Measurements from ENCODE around the gene UBL4B.

The UBL4B gene

GRCh38 chr1:110114784-110115183 lies 2.5 kb downstream of the UBL4B start:
- no peak for DNase-seq (ENCODE audit: low spot score)

- peak; percentile 8 for DNase-seq (ENCODE audit: low spot score)
Measured at GRCh38 chr1:110118636-110119396, 6.6 kb downstream of the UBL4B start.

- no peak for DNase-seq (ENCODE audit: low spot score)
Measured at GRCh38 chr1:110119843-110120242, 7.6 kb downstream of the UBL4B start.

- DNase-seq (ENCODE audit: low spot score) = no peak
Measured at GRCh38 chr1:110120960-110121561, 8.8 kb downstream of the UBL4B start.

GRCh38 chr1:110123224-110123623 lies 11.0 kb downstream of the UBL4B start:
- DNase-seq (ENCODE audit: low spot score) = no peak

- no peak for DNase-seq (ENCODE audit: low spot score)
Measured at GRCh38 chr1:110125810-110126209, 13.6 kb downstream of the UBL4B start.

GRCh38 chr1:110130113-110130591 lies 17.9 kb downstream of the UBL4B start:
- no peak for DNase-seq (ENCODE audit: low spot score)

- no peak for DNase-seq (ENCODE audit: low spot score)
Measured at GRCh38 chr1:110130989-110131388, 18.7 kb downstream of the UBL4B start.

- no peak for DNase-seq (ENCODE audit: low spot score)
Measured at GRCh38 chr1:110132682-110133081, 20.4 kb downstream of the UBL4B start.

GRCh38 chr1:110133436-110133835 lies 21.2 kb downstream of the UBL4B start:
- no peak for DNase-seq (ENCODE audit: low spot score)

- DNase-seq (ENCODE audit: low spot score) = no peak
Measured at GRCh38 chr1:110134050-110134595, 21.9 kb downstream of the UBL4B start.

GRCh38 chr1:110135246-110135645 lies 23.0 kb downstream of the UBL4B start:
- DNase-seq (ENCODE audit: low spot score) = no peak

- no peak for DNase-seq (ENCODE audit: low spot score)
Measured at GRCh38 chr1:110135666-110136065, 23.4 kb downstream of the UBL4B start.

- DNase-seq (ENCODE audit: low spot score) = no peak
Measured at GRCh38 chr1:110136911-110137310, 24.7 kb downstream of the UBL4B start.

GRCh38 chr1:110138956-110139355 lies 26.7 kb downstream of the UBL4B start:
- DNase-seq (ENCODE audit: low spot score) = no peak

GRCh38 chr1:110144366-110144765 lies 32.1 kb downstream of the UBL4B start:
- DNase-seq (ENCODE audit: low spot score) = no peak

GRCh38 chr1:110148961-110149360 lies 36.7 kb downstream of the UBL4B start:
- no peak for DNase-seq (ENCODE audit: low spot score)

- no peak for DNase-seq (ENCODE audit: low spot score)
Measured at GRCh38 chr1:110150330-110151174, 38.3 kb downstream of the UBL4B start, which contains the start of gene SLC6A17. TSS of gene SLC6A17 (plus strand) at chr1:110150494. CDS start at chr1:110166930, 16,436 bp downstream.

- no peak for DNase-seq (ENCODE audit: low spot score)
Measured at GRCh38 chr1:110151175-110151669, 39.0 kb downstream of the UBL4B start.

- peak; percentile 74 for DNase-seq (ENCODE audit: low spot score)
Measured at GRCh38 chr1:110152133-110152785, 40.0 kb downstream of the UBL4B start.

GRCh38 chr1:110153407-110153950 lies 41.2 kb downstream of the UBL4B start:
- DNase-seq (ENCODE audit: low spot score) = no peak
